Mesendoderm (in vitro differentiated cells): ENCODE measurements around the gene SYK.

Experiments used
- DNase-seq: peaks from one replicate; pipeline ENCODE4 v3.0.0; 2013
- H2AK5ac ChIP-seq: 2 replicates; pipeline ENCODE4 v1.6.1; 2013; ENCODE audit warnings: low read length, inconsistent platforms
- H2BK120ac ChIP-seq: 2 replicates; pipeline ENCODE4 v1.6.1; 2013; ENCODE audit warnings: low read depth, mild to moderate bottlenecking, low read length, moderate library complexity, mixed read lengths
- H2BK15ac ChIP-seq: replicated peaks from 2 replicates; pipeline ENCODE4 v1.6.1; 2013; ENCODE audit warnings: low read depth, mild to moderate bottlenecking, moderate library complexity
- H2BK5ac ChIP-seq: 2 replicates; pipeline ENCODE4 v1.6.1; 2013; ENCODE audit warnings: low read length, inconsistent platforms
- H3K18ac ChIP-seq: 2 replicates; pipeline ENCODE4 v1.6.1; 2013; ENCODE audit warnings: mild to moderate bottlenecking, low read length, mixed read lengths
- H3K23ac ChIP-seq: one replicate; pipeline ENCODE4 v1.6.1; 2013; ENCODE audit warnings: low read length
- H3K27ac ChIP-seq: 2 replicates; pipeline ENCODE4 v1.5.1; 2013; ENCODE audit warnings: low read depth, mild to moderate bottlenecking, inconsistent platforms, low read length, moderate library complexity
- H3K27me3 ChIP-seq: 2 replicates; pipeline ENCODE4 v1.6.1; 2013; ENCODE audit warnings: low read length, control low read depth, mild to moderate bottlenecking, inconsistent platforms; ENCODE audit not compliant: insufficient read depth, poor library complexity
- H3K36me3 ChIP-seq: 2 replicates; pipeline ENCODE4 v1.6.1; 2013; ENCODE audit warnings: low read length, inconsistent platforms; ENCODE audit not compliant: control insufficient read depth, insufficient read depth
- H3K4ac ChIP-seq: one replicate; pipeline ENCODE4 v1.6.1; 2013; ENCODE audit warnings: low read depth, mild to moderate bottlenecking, low read length, moderate library complexity
- H3K4me1 ChIP-seq: 2 replicates; pipeline ENCODE4 v1.6.1; 2013; ENCODE audit warnings: low read depth, low read length, inconsistent platforms; ENCODE audit not compliant: control insufficient read depth
- H3K4me2 ChIP-seq: 2 replicates; pipeline ENCODE4 v1.6.1; 2013; ENCODE audit warnings: low read length
- H3K4me3 ChIP-seq: 2 replicates; pipeline ENCODE4 v1.5.1; 2013; ENCODE audit warnings: mild to moderate bottlenecking, low read length
- H3K56ac ChIP-seq: one replicate; pipeline ENCODE4 v1.6.1; 2013; ENCODE audit warnings: low read length
- H3K79me1 ChIP-seq: 2 replicates; pipeline ENCODE4 v1.6.1; 2013; ENCODE audit warnings: low read length, inconsistent platforms
- H3K79me2 ChIP-seq: 2 replicates; pipeline ENCODE4 v1.6.1; 2013; ENCODE audit warnings: mild to moderate bottlenecking, low read length; ENCODE audit not compliant: control insufficient read depth, insufficient read depth
- H3K9ac ChIP-seq: 2 replicates; pipeline ENCODE4 v1.6.1; 2013; ENCODE audit warnings: low read length, inconsistent platforms
- H4K5ac ChIP-seq: one replicate; pipeline ENCODE4 v1.6.1; 2013; ENCODE audit warnings: low read length
- H4K8ac ChIP-seq: one replicate; pipeline ENCODE4 v1.6.1; 2013; ENCODE audit warnings: low read depth, mild to moderate bottlenecking, control low read depth, low read length, moderate library complexity
- WGBS: extraction: QIAGEN DNeasy Blood & Tissue Kit; methylation state at CpG from one replicate; pipeline ENCODE4 v1.1.7; 2013; ENCODE audit warnings: low lambda C conversion rate, missing lambda C conversion rate; ENCODE audit not compliant: insufficient coverage; ENCODE audit errors: extremely low coverage; 5-methylcytosine and 5-hydroxymethylcytosine counted together

Gene SYK

DNA sequence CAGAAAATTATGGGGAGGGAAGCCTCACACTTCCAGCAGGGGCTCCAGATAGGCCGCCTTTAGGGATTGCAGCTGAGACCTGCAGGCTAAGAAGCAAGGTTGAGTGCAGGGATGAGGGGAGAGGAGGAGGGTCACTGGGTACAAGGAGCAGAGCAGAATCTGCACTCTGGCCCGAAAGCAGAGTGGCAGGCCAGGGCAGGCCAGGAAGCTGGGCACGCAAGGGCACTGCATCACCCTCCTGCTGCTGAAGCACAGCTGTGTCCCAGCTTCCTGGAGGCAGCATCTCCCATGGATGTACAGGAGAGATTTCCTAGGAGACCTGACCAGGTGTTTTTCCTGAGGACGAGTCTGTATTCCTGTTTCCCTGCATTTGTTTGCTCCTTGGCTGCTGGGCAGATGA is 92.1 kb downstream of the SYK start:
- Histone ChIP-seq H2BK5ac (no peak overlapping the region), H3K56ac (no peak overlapping the region), H3K4ac (no peak overlapping the region), H3K4me1 (peaks cover 5% of the 10 kb centered on the region), H3K27ac (no peak overlapping the region), H3K4me2 (no peak overlapping the region), H4K8ac (no peak overlapping the region), H3K79me1 (no peaks in the 10 kb centered on the region), H3K4me3 (no peak overlapping the region), H3K9ac (no peak overlapping the region), H3K23ac (no peak overlapping the region), H2BK120ac (no peak overlapping the region), H3K27me3 (no peaks in the 10 kb centered on the region), H3K36me3 (no peaks in the 10 kb centered on the region), H3K18ac (no peak overlapping the region), H4K5ac (no peak overlapping the region), H2BK15ac (no peak overlapping the region), H2AK5ac (no peak overlapping the region), H3K79me2 (no peaks in the 10 kb centered on the region)
- DNase-seq: no peak
- WGBS: no CpG with 5 or more reads among the region's 4 CpGs

DNA sequence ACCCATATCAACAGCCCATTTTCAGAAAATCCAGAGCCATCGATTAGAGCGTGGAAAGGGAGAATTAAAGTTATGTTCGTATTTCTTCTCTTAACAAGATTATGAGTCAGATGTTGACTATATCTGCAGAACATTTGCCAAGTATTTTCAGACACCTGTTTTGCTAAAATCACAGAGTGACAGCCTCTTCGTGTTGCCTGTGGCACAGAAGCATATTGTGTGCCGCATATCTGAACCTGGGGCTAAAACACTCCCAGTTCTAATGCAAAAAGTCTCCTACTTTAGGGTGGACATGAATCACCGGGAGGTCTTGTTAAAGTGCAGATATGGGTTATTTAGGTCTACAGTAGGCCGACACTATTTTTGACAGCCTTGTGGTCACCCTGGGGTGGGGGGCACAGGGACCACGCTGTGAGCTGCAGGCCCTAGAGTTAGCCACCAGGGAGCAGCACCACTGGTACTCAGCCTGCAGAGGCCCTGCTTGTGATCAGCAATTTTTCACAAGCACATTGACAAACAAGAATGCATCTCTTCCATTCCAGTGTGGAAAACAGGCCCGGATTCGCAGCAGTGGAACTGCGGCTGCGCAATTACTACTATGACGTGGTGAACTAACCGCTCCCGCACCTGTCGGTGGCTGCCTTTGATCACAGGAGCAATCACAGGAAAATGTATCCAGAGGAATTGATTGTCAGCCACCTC is 93.5 kb downstream of the SYK start:
- DNase-seq: peak; percentile 33
- no peak overlapping the region for H3K27ac ChIP-seq

DNA sequence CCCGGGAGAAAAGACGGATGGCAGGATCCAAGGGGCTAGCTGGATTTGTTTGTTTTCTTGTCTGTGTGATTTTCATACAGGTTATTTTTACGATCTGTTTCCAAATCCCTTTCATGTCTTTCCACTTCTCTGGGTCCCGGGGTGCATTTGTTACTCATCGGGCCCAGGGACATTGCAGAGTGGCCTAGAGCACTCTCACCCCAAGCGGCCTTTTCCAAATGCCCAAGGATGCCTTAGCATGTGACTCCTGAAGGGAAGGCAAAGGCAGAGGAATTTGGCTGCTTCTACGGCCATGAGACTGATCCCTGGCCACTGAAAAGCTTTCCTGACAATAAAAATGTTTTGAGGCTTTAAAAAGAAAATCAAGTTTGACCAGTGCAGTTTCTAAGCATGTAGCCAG is 94.2 kb downstream of the SYK start:
- no peak for DNase-seq
- H2BK5ac ChIP-seq: no peak overlapping the region

More for the DNA sequence above, 93.5 kb downstream of the SYK start:
- Histone ChIP-seq H3K9ac (no peak overlapping the region), H3K18ac (no peak overlapping the region), H3K4ac (no peak overlapping the region), H3K36me3 (no peaks in the 10 kb centered on the region), H3K27me3 (no peaks in the 10 kb centered on the region), H3K79me2 (no peaks in the 10 kb centered on the region), H3K4me3 (no peak overlapping the region), H3K4me1 (peaks cover 5% of the 10 kb centered on the region), H3K23ac (no peak overlapping the region), H3K56ac (no peak overlapping the region), H2BK120ac (no peak overlapping the region), H2BK15ac (no peak overlapping the region), H2AK5ac (no peak overlapping the region), H4K5ac (no peak overlapping the region), H3K79me1 (no peaks in the 10 kb centered on the region), H4K8ac (no peak overlapping the region), H3K4me2 (no peak overlapping the region), H2BK5ac (no peak overlapping the region)
- WGBS: no CpG with 5 or more reads among the region's 16 CpGs

DNA sequence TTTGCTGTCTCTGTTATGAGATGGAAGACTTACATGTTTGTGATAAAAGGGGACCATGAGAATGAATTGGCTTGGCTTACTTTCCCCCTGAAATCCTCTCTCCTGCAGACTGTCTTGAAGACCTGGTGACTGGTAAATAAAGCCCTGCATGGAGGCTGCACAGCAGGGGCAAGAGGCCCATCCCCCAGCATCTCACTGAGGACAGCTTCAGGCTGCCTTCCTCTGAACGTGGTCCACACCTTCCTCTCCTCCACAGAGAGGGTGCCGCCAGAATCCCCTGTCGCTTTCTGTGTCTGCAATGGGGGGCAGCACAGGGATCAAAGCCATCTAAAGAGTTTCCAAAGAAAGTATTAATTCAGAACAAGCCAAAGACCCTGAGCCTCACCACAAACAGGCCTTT is 94.6 kb downstream of the SYK start:
- Histone ChIP-seq H3K4me1 (peaks cover 5% of the 10 kb centered on the region), H3K18ac (no peak overlapping the region), H2BK5ac (no peak overlapping the region), H4K8ac (no peak overlapping the region), H3K56ac (no peak overlapping the region), H2BK120ac (no peak overlapping the region), H3K27me3 (no peaks in the 10 kb centered on the region), H2AK5ac (no peak overlapping the region), H3K4me2 (no peak overlapping the region), H3K79me2 (no peaks in the 10 kb centered on the region), H3K36me3 (no peaks in the 10 kb centered on the region), H3K9ac (no peak overlapping the region), H2BK15ac (no peak overlapping the region), H3K27ac (no peak overlapping the region), H3K4ac (no peak overlapping the region), H4K5ac (no peak overlapping the region), H3K23ac (no peak overlapping the region), H3K4me3 (no peak overlapping the region), H3K79me1 (no peaks in the 10 kb centered on the region)
- no CpG with 5 or more reads among the region's 3 CpGs for WGBS
- peak; percentile 21 for DNase-seq

More for the DNA sequence above, 94.2 kb downstream of the SYK start:
- Histone ChIP-seq H3K4ac (no peak overlapping the region), H3K4me3 (no peak overlapping the region), H2BK15ac (no peak overlapping the region), H4K8ac (no peak overlapping the region), H3K79me1 (no peaks in the 10 kb centered on the region), H4K5ac (peak overlapping the region; percentile 44), H3K36me3 (no peaks in the 10 kb centered on the region), H3K4me1 (peaks cover 5% of the 10 kb centered on the region), H3K56ac (no peak overlapping the region), H3K79me2 (no peaks in the 10 kb centered on the region), H3K23ac (no peak overlapping the region), H3K9ac (no peak overlapping the region), H3K4me2 (no peak overlapping the region), H2BK120ac (no peak overlapping the region), H3K18ac (no peak overlapping the region), H3K27ac (no peak overlapping the region), H3K27me3 (no peaks in the 10 kb centered on the region), H2AK5ac (no peak overlapping the region)
- no CpG with 5 or more reads among the region's 7 CpGs for WGBS

DNA sequence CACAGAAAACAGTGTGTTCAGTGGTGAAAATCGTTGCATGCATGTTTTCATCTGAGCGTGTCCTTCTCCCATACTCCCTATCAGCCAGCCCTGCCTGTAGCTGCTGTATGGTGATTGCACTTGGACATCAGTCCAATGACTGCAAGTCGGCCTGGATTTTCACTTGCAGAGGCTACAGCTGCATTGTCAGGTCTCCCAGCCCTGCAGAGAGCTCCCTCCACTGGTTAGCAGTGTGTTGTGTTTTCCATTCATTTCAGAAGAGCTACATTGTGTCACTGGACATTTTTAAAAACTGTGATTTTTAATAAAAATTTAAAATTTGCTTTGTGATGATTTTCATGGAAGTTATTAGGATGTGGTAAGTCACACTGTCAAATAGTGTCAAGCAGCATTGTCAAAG is 96.6 kb downstream of the SYK start:
- Histone ChIP-seq H3K4me2 (no peak overlapping the region), H4K5ac (no peak overlapping the region), H3K27me3 (no peaks in the 10 kb centered on the region), H3K56ac (no peak overlapping the region), H3K79me1 (no peaks in the 10 kb centered on the region), H3K9ac (no peak overlapping the region), H3K4me1 (no peaks in the 10 kb centered on the region), H2BK15ac (no peak overlapping the region), H3K4ac (no peak overlapping the region), H2AK5ac (no peak overlapping the region), H2BK120ac (no peak overlapping the region), H2BK5ac (no peak overlapping the region), H3K23ac (no peak overlapping the region), H3K27ac (no peak overlapping the region), H3K36me3 (no peaks in the 10 kb centered on the region), H3K18ac (no peak overlapping the region), H4K8ac (no peak overlapping the region), H3K4me3 (no peak overlapping the region), H3K79me2 (no peaks in the 10 kb centered on the region)
- DNase-seq: peak; percentile 18
- WGBS: no CpG with 5 or more reads among the region's 3 CpGs

DNA sequence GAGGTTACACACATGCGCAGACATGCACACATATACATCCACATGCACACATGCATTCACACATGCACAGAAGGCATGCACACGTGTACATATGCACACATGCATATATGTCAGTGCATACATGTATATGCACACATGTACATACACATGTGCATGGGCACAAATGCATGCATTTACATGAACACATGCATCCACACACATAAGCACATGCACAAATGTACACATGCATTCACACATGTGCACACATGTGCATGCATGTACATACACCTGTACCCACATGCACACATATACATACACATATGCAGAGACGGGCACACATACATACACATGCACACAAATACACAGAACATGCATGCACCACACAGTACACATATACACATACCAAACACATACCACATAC is 97.7 kb downstream of the SYK start:
- no peaks in the 10 kb centered on the region for H3K36me3 ChIP-seq
- no peak overlapping the region for H3K18ac ChIP-seq
- no peak overlapping the region for H2BK120ac ChIP-seq
- WGBS: no CpG with 5 or more reads among the region's 3 CpGs
- no peak overlapping the region for H3K56ac ChIP-seq
- no peak overlapping the region for H2BK5ac ChIP-seq
- no peak overlapping the region for H2AK5ac ChIP-seq
- no peak overlapping the region for H3K9ac ChIP-seq
- H2BK15ac ChIP-seq: no peak overlapping the region
- no peak overlapping the region for H4K5ac ChIP-seq
- H3K79me1 ChIP-seq: no peaks in the 10 kb centered on the region
- H3K4ac ChIP-seq: no peak overlapping the region
- H3K27ac ChIP-seq: no peak overlapping the region
- H3K23ac ChIP-seq: no peak overlapping the region
- no peak for DNase-seq
- H3K27me3 ChIP-seq: no peaks in the 10 kb centered on the region
- H3K4me3 ChIP-seq: no peak overlapping the region
- H3K4me1 ChIP-seq: no peaks in the 10 kb centered on the region
- H3K79me2 ChIP-seq: no peaks in the 10 kb centered on the region
- no peak overlapping the region for H4K8ac ChIP-seq
- no peak overlapping the region for H3K4me2 ChIP-seq
